Uterus (tissue), 4 donors: ENCODE data around the gene RIC8B. TPM values are rescaled to one million over a fixed set of nuclear protein-coding genes. Genes with fewer than 3 reads are reported as not detected.

Experiments
- DNase-seq, 2 donors: peaks; one replicate each; pipeline ENCODE4 v3.0.0-alpha.2; 2019 to 2020
- H3K27ac ChIP-seq, 2 donors: fragments of 200-600 bp; sonication (generic); 1 replicate in 1 of 2; 2 replicates in 1 of 2; pipeline ENCODE4 v1.5.1; 2016 to 2018
- H3K27me3 ChIP-seq, 2 donors: fragments of 200-600 bp; sonication (generic); one replicate each; pipeline ENCODE4 v1.5.1; 2018 to 2019; ENCODE audit warnings: control low read depth in 1 of 2
- H3K36me3 ChIP-seq, 2 donors: fragments of 200-600 bp; sonication (generic); one replicate each; pipeline ENCODE4 v1.5.1; 2019; ENCODE audit warnings: control low read depth in 1 of 2
- H3K4me1 ChIP-seq, 2 donors: fragments of 200-600 bp; sonication (generic); one replicate each; pipeline ENCODE4 v1.5.1; 2018 to 2019; ENCODE audit warnings: control low read depth in 1 of 2
- H3K4me3 ChIP-seq, 2 donors: fragments of 200-600 bp; sonication (generic); 1 replicate in 1 of 2; 2 replicates in 1 of 2; pipeline ENCODE4 v1.5.1; 2018 to 2019; ENCODE audit warnings: mild to moderate bottlenecking in 1 of 2
- H3K9me3 ChIP-seq, 2 donors: fragments of 200-600 bp; sonication (generic); one replicate each; pipeline ENCODE4 v1.5.1; 2019; ENCODE audit warnings: control low read depth in 1 of 2
- POLR2A ChIP-seq, 2 donors: fragments of 450-650 bp; IDR thresholded peaks; one replicate each; pipeline ENCODE4 v1.6.1; 2016; ENCODE audit warnings: antibody characterized with exemption in 2 of 2, mild to moderate bottlenecking in 1 of 2, moderate library complexity in 1 of 2
- intact Hi-C: fragments of 100-400 bp; cut with DNase I; formaldehyde crosslinking; loops from one replicate; pipeline ENCODE4 v1.15.1; 2023; ENCODE audit warnings: low total_unique reads
- total RNA-seq, 4 donors: library from RNA; depleted of rRNA in 3 of 4; stranded (reverse); fragments of >200 nt in 3 of 4; gene quantifications; one replicate each; pipeline versions ENCODE4 v1.1.0 to v1.2.4, GENCODE V29; 2014 to 2023
- TF ChIP-seq, protein P1 (sequence below), 4 experiments: fragments of 200-600 bp in 2 of 4; fragments of 450-650 bp in 2 of 4; sonication (generic) in 2 of 4; IDR thresholded peaks; one replicate each; pipeline ENCODE4 v1.5.1; 2016 to 2019; ENCODE audit warnings: antibody characterized with exemption in 4 of 4, mild to moderate bottlenecking in 2 of 4, moderate library complexity in 1 of 4
- donor health status: DM: yes; HTN: yes; CAD: no.

Gene RIC8B
- total RNA-seq, 4 donors from 2014 or later, result 23.1 to 49.7 (median 34.0) TPM

GRCh38 chr12:106759526-106760183 lies 14.8 kb upstream of the RIC8B start:
- Histone ChIP-seq H3K27me3 (no peaks in the 10 kb centered on the region), H3K27ac (no peak overlapping the region), H3K4me1 (no peaks in the 10 kb centered on the region), H3K9me3 (no peaks in the 10 kb centered on the region), H3K4me3 (no peak overlapping the region), H3K36me3 (no peaks in the 10 kb centered on the region)
- DNase-seq, result no peak
- TF ChIP-seq, protein P1, sequence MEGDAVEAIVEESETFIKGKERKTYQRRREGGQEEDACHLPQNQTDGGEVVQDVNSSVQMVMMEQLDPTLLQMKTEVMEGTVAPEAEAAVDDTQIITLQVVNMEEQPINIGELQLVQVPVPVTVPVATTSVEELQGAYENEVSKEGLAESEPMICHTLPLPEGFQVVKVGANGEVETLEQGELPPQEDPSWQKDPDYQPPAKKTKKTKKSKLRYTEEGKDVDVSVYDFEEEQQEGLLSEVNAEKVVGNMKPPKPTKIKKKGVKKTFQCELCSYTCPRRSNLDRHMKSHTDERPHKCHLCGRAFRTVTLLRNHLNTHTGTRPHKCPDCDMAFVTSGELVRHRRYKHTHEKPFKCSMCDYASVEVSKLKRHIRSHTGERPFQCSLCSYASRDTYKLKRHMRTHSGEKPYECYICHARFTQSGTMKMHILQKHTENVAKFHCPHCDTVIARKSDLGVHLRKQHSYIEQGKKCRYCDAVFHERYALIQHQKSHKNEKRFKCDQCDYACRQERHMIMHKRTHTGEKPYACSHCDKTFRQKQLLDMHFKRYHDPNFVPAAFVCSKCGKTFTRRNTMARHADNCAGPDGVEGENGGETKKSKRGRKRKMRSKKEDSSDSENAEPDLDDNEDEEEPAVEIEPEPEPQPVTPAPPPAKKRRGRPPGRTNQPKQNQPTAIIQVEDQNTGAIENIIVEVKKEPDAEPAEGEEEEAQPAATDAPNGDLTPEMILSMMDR (IDR thresholded peaks at IDR 0.05), result no peak
- intact Hi-C loops, result no loop called here

- no peak overlapping the region for H3K27ac ChIP-seq
These were observed 14.3 kb upstream of the RIC8B start for GRCh38 chr12:106760184-106760531.

DNA sequence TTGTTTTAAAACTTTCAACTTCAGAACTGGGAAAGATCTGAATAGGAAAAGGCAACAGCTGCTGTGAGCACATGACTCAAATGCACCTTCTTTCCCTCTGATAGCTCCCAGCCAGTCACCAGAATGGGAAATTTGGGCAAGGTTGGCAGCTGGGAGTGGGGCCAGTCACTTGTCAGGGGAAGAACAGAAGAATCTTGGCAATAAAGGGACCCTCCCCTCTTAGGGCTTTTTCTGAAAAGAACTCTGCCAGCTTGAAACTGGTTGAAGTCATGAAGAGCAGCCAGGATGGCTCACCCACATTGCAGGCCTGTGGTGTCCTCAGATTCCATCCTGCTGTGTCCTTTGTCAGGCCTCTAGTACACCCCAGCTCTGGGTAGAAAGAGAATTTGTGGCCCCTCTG lies 10.3 kb upstream of the RIC8B start:
- Histone ChIP-seq H3K4me1 (no peaks in the 10 kb centered on the region), H3K36me3 (no peaks in the 10 kb centered on the region), H3K9me3 (no peaks in the 10 kb centered on the region), H3K4me3 (no peak overlapping the region), H3K27me3 (no peaks in the 10 kb centered on the region), H3K27ac (no peak overlapping the region)
- TF ChIP-seq, protein P1 (IDR thresholded peaks at IDR 0.05), result no peak
- no peak for TF ChIP-seq POLR2A (IDR thresholded peaks at IDR 0.05)
- intact Hi-C loops, result no loop called here
- no peak for DNase-seq

More at GRCh38 chr12:106760184-106760531, 14.3 kb upstream of the RIC8B start:
- no peak for TF ChIP-seq POLR2A (IDR thresholded peaks at IDR 0.05)
- TF ChIP-seq, protein P1 (IDR thresholded peaks at IDR 0.05), result no peak
- H3K9me3 ChIP-seq, result no peaks in the 10 kb centered on the region
- intact Hi-C loops, result no loop called here
- H3K4me3 ChIP-seq, result no peak overlapping the region
- no peaks in the 10 kb centered on the region for H3K27me3 ChIP-seq
- H3K36me3 ChIP-seq, result no peaks in the 10 kb centered on the region
- H3K4me1 ChIP-seq, result no peaks in the 10 kb centered on the region
- DNase-seq, result no peak

DNA sequence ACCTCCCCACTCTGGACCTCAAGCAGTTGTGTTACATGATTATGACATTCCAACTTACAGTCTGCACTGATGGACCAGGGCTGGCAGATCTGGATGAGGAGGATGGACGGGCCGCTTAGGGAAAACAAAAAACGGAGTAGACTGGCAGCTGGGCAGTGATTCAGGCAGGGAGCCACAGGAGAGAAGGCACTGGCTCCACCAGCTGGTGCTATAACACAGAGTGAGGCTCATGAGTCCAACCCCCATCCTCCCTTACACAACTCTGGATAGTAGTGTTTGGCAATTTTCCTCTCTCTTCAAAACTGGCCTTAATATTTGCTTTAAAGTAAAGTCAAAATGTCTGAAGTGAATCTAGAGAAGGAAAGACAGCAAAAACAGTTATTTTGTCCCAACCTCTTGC lies 9.7 kb upstream of the RIC8B start:
- no peak for DNase-seq
- H3K4me3 ChIP-seq, result no peak overlapping the region
- no peaks in the 10 kb centered on the region for H3K9me3 ChIP-seq
- H3K36me3 ChIP-seq, result no peaks in the 10 kb centered on the region
- H3K27me3 ChIP-seq, result no peaks in the 10 kb centered on the region
- intact Hi-C loops, result no loop called here
- TF ChIP-seq, protein P1 (IDR thresholded peaks at IDR 0.05), result peak in 1 of 4 experiments; percentile 7
- no peak for TF ChIP-seq POLR2A (IDR thresholded peaks at IDR 0.05)
- H3K4me1 ChIP-seq, result no peaks in the 10 kb centered on the region
- H3K27ac ChIP-seq, result no peak overlapping the region

DNA sequence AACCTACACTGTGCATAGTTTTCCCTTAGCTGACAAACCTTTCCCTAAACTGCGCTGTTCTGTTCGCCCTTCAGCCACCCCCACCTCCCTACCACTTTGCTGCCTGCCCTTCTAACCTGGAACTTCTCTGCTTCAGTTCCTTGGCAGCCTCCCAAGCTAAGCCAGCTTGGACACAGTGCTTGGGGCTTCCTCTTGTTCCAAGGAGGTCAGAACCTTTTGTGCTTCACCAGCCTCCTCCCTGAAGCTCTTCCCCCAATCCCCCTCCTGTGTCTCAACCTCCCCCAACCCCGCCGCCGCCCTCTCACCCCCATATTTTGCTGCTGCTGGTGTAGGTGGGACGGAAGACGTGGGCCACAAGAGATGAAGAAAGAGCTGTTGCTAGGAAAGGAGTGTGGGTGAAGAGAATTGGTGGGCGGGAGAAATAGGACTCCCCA lies 8.1 kb upstream of the RIC8B start:
- peak overlapping the region; percentile 66 to 71 for H3K27ac ChIP-seq
- no peaks in the 10 kb centered on the region for H3K9me3 ChIP-seq
- peak; percentile 65 to 74 for DNase-seq
- intact Hi-C loops, result no loop called here
- no peak overlapping the region for H3K4me3 ChIP-seq
- H3K36me3 ChIP-seq, result no peaks in the 10 kb centered on the region
- TF ChIP-seq POLR2A (IDR thresholded peaks at IDR 0.05), result no peak
- TF ChIP-seq, protein P1 (IDR thresholded peaks at IDR 0.05), result no peak
- H3K27me3 ChIP-seq, result no peaks in the 10 kb centered on the region
- no peaks in the 10 kb centered on the region for H3K4me1 ChIP-seq
